ENCODE data around the gene SINHCAF. TPM values are rescaled to one million over a fixed set of nuclear protein-coding genes. Genes with fewer than 3 reads are reported as not detected.

Gene SINHCAF
- total RNA-seq, 1 experiment from 2014 or later, result 68.8 TPM

GRCh38 chr12:31232361-31232965 lies 93.5 kb downstream of the SINHCAF start:
- no TSS peak for BruUV-seq (replicated peaks)
- DNase-seq (ENCODE audit: low read depth, low spot score), result no peak
- POLR2A ChIA-PET, result interaction anchor here (0.6 kb wide), 1 partner anchor 135 kb away, joined by 7 read pairs; no protein-coding TSS in a partner anchor
- ATAC-seq, result no peak
- no peak overlapping the region for H3K27ac ChIP-seq (ENCODE audit: low read length)
- no peaks in the 10 kb centered on the region for H3K9me3 ChIP-seq (ENCODE audit: control insufficient read depth, insufficient read depth, low read depth, low read length)
- H3K36me3 ChIP-seq (ENCODE audit: control insufficient read depth, insufficient read depth, low read length), result no peaks in the 10 kb centered on the region
- TF ChIP-seq TCF7L2 (IDR thresholded peaks at IDR 0.05; ENCODE audit: low read depth, low read length) (no peak), POLR2AphosphoS5 (IDR thresholded peaks at IDR 0.05; ENCODE audit: low read depth, low read length) (no peak), SIN3A (IDR thresholded peaks at IDR 0.05; ENCODE audit: borderline replicate concordance, insufficient read depth, low read depth, low read length) (no peak)
- TF ChIP-seq, protein P1, sequence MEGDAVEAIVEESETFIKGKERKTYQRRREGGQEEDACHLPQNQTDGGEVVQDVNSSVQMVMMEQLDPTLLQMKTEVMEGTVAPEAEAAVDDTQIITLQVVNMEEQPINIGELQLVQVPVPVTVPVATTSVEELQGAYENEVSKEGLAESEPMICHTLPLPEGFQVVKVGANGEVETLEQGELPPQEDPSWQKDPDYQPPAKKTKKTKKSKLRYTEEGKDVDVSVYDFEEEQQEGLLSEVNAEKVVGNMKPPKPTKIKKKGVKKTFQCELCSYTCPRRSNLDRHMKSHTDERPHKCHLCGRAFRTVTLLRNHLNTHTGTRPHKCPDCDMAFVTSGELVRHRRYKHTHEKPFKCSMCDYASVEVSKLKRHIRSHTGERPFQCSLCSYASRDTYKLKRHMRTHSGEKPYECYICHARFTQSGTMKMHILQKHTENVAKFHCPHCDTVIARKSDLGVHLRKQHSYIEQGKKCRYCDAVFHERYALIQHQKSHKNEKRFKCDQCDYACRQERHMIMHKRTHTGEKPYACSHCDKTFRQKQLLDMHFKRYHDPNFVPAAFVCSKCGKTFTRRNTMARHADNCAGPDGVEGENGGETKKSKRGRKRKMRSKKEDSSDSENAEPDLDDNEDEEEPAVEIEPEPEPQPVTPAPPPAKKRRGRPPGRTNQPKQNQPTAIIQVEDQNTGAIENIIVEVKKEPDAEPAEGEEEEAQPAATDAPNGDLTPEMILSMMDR (IDR thresholded peaks at IDR 0.05), result no peak
- TF ChIP-seq, protein P2, sequence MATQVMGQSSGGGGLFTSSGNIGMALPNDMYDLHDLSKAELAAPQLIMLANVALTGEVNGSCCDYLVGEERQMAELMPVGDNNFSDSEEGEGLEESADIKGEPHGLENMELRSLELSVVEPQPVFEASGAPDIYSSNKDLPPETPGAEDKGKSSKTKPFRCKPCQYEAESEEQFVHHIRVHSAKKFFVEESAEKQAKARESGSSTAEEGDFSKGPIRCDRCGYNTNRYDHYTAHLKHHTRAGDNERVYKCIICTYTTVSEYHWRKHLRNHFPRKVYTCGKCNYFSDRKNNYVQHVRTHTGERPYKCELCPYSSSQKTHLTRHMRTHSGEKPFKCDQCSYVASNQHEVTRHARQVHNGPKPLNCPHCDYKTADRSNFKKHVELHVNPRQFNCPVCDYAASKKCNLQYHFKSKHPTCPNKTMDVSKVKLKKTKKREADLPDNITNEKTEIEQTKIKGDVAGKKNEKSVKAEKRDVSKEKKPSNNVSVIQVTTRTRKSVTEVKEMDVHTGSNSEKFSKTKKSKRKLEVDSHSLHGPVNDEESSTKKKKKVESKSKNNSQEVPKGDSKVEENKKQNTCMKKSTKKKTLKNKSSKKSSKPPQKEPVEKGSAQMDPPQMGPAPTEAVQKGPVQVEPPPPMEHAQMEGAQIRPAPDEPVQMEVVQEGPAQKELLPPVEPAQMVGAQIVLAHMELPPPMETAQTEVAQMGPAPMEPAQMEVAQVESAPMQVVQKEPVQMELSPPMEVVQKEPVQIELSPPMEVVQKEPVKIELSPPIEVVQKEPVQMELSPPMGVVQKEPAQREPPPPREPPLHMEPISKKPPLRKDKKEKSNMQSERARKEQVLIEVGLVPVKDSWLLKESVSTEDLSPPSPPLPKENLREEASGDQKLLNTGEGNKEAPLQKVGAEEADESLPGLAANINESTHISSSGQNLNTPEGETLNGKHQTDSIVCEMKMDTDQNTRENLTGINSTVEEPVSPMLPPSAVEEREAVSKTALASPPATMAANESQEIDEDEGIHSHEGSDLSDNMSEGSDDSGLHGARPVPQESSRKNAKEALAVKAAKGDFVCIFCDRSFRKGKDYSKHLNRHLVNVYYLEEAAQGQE (IDR thresholded peaks at IDR 0.05; ENCODE audit: insufficient read depth in 1 of 2, low read depth in 2 of 2, low read length in 1 of 2), result no peak
- CTCF ChIA-PET, result interaction anchor here (0.7 to 1.1 kb wide), 2 partner anchors 191 to 247 kb away, joined by 3 to 4 read pairs; no protein-coding TSS in a partner anchor
- H3K27me3 ChIP-seq (ENCODE audit: control insufficient read depth, insufficient read depth, low read length), result peaks cover 17% of the 10 kb centered on the region
- H3K4me3 ChIP-seq (ENCODE audit: low read depth in 2 of 2, low read length in 2 of 2), result no peak overlapping the region
- H3K4me1 ChIP-seq (ENCODE audit: control insufficient read depth, insufficient read depth, low read length), result no peaks in the 10 kb centered on the region
- intact Hi-C loops (cut with micrococcal nuclease; ENCODE audit: unreplicated experiment) (no loop called here), in situ Hi-C loops (cut with HindIII; ENCODE audit: low pct_unique_long_range_greater_than_20kb, low sequenced_read_pairs) (no loop called here)

- POLR2A ChIA-PET, result interaction anchor here (0.6 kb wide), 1 partner anchor 135 kb away, joined by 7 read pairs; no protein-coding TSS in a partner anchor
- H3K27me3 ChIP-seq (ENCODE audit: control insufficient read depth, insufficient read depth, low read length), result peaks cover 15% of the 10 kb centered on the region
- H3K36me3 ChIP-seq (ENCODE audit: control insufficient read depth, insufficient read depth, low read length), result no peaks in the 10 kb centered on the region
- CTCF ChIA-PET, result interaction anchor here (1.1 kb wide), 1 partner anchor 246 kb away, joined by 3 read pairs; no protein-coding TSS in a partner anchor
- TF ChIP-seq TCF7L2 (IDR thresholded peaks at IDR 0.05; ENCODE audit: low read depth, low read length) (no peak), SIN3A (IDR thresholded peaks at IDR 0.05; ENCODE audit: borderline replicate concordance, insufficient read depth, low read depth, low read length) (no peak), POLR2AphosphoS5 (IDR thresholded peaks at IDR 0.05; ENCODE audit: low read depth, low read length) (no peak)
- TF ChIP-seq, protein P2 (IDR thresholded peaks at IDR 0.05; ENCODE audit: insufficient read depth in 1 of 2, low read depth in 2 of 2, low read length in 1 of 2), result no peak
- TF ChIP-seq, protein P1 (IDR thresholded peaks at IDR 0.05), result no peak
- H3K4me1 ChIP-seq (ENCODE audit: control insufficient read depth, insufficient read depth, low read length), result no peaks in the 10 kb centered on the region
- H3K4me3 ChIP-seq (ENCODE audit: low read depth in 2 of 2, low read length in 2 of 2), result no peak overlapping the region
- no peaks in the 10 kb centered on the region for H3K9me3 ChIP-seq (ENCODE audit: control insufficient read depth, insufficient read depth, low read depth, low read length)
- H3K27ac ChIP-seq (ENCODE audit: low read length), result no peak overlapping the region
- in situ Hi-C loops (cut with HindIII; ENCODE audit: low pct_unique_long_range_greater_than_20kb, low sequenced_read_pairs) (no loop called here), intact Hi-C loops (cut with micrococcal nuclease; ENCODE audit: unreplicated experiment) (no loop called here)
- DNase-seq (ENCODE audit: low read depth, low spot score), result no peak
- BruUV-seq (replicated peaks), result no TSS peak
- no peak for ATAC-seq
These were observed 94.2 kb downstream of the SINHCAF start for GRCh38 chr12:31231611-31232360.

Data from Panc1 (cell line).